GM19025 (cell line): ENCODE data around the gene GSX1.

Source experiments
- ATAC-seq: cut with Tn5 transposase; IDR thresholded peaks from one replicate; pipeline ENCODE4 v1.9.1; 2021; ENCODE audit warnings: mild to moderate bottlenecking, low read depth, moderate library complexity; ENCODE audit not compliant: unreplicated experiment

The GSX1 gene

DNA sequence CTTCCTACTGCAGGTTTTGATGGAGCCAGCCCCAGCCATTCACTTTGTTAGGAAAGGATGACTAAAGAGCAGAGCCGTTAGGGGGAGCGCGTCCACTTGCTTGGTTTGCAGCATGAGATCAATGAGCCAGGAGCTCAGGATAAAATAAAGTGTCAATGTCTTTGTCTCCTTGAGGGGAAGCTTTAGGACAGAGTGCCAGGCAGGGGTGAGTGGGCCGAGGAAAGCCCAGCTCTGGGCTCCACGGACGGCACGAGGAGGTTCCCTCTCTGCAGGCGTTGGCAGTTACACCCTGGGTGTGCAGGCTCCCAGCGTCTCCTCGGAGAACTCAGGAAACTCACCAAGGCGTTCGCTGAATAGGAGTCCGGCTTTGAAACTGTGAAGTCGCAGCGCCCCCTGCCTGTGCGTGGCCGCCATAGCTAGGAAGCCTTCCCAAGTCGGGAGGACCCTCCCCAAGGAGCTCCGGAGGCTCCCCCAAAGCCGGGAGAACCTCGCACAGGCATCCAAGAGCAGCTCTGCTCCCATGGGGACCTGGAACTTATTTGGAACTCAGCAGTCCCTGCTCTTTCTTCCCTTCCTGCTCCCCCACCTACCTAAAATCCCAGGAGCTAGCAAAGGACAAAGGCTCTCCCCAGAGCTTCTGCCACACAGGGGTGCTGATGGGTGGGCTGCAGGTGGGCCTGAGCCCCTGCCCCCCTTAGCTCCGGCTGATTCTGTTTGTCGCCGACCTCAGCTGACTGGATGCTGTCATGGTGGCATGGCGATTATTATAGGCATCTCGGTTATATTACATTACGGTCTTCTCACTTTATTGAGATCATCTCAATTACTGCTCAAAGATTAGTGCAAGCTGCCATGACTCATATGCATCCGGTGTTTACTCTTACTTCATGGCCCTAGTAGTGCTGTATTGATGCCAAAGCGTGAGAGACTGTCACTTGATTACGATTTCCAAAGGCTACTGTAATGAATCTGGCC is 34.4 kb downstream of the GSX1 start:
- peak; percentile 51 for ATAC-seq

- no peak for ATAC-seq
Measured at GRCh38 chr13:27827646-27828045, 35.4 kb downstream of the GSX1 start.

GRCh38 chr13:27830010-27830409 is 37.7 kb downstream of the GSX1 start:
- no peak for ATAC-seq

DNA sequence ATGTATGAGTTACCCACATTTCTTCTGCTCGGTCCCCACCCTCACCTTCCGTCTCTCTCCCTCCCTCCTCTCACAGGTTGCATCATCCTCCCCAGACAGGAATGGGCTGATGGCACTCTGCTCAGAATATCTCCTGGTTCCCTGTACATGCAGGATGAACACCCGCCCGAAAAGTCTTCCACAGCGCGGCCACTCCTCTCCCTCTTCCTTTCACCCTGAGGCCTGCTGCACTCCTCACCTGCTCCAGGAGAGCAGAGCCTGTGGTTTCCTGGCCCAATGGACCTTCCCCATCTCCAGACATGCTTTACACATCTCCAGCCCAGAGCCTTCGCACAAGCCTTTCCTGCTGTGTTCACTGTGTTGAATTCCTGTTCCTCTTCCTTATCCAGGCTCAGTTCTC is 40.9 kb downstream of the GSX1 start:
- ATAC-seq: no peak

- ATAC-seq: no peak
Measured at GRCh38 chr13:27834095-27834494, 41.8 kb downstream of the GSX1 start.

- no peak for ATAC-seq
Measured at GRCh38 chr13:27835799-27836198, 43.5 kb downstream of the GSX1 start.

GRCh38 chr13:27839809-27840467 is 47.7 kb downstream of the GSX1 start:
- no peak for ATAC-seq

GRCh38 chr13:27842571-27842970 is 50.3 kb downstream of the GSX1 start:
- no peak for ATAC-seq
